Spinal cord (tissue), 4 donors: ENCODE results near the gene RAB6B. TPM values are rescaled to one million over a fixed set of nuclear protein-coding genes. Genes with fewer than 3 reads are reported as not detected.

ENCODE experiments used
- polyA plus RNA-seq, 2 donors: library from polyadenylated mRNA; unstranded; fragments of 120-200 nt; gene quantifications; one replicate each; pipeline ENCODE4 v1.2.1, GENCODE V29; 2013; ENCODE audit not compliant: insufficient read length in 2 of 2
- total RNA-seq, 2 donors: library from RNA; depleted of rRNA in 1 of 2; stranded (reverse); fragments of 120-200 nt in 1 of 2; fragments of >200 nt in 1 of 2; gene quantifications; one replicate each; pipeline versions ENCODE4 v1.2.3 to v1.2.4, GENCODE V29; 2013 to 2014

RAB6B gene
- total and polyA plus RNA-seq, 4 donors, result 38.3 to 226 (median 191) TPM

Other genes starting within 250 kb of the RAB6B start
- 10 to 100 TPM; 42.3 to 49.0 TPM for gene TOPBP1, start 233.9 kb downstream of the RAB6B start, total RNA-seq
- gene TOPBP1, start 233.9 kb downstream of the RAB6B start, polyA plus RNA-seq, result 10 to 100 TPM; 27.5 to 35.0 TPM
- gene TF, start 149.5 kb downstream of the RAB6B start, total RNA-seq, result 100 to 1,000 TPM; 333 to 466 TPM
- 100 to 1,000 TPM; 591 to 708 TPM for gene TF, start 149.5 kb downstream of the RAB6B start, polyA plus RNA-seq
- gene SRPRB, start 90.1 kb downstream of the RAB6B start, total RNA-seq, result 10 to 100 TPM; 56.1 to 70.7 TPM
- 10 to 100 TPM; 69.6 to 74.6 TPM for gene SRPRB, start 90.1 kb downstream of the RAB6B start, polyA plus RNA-seq
- 1 to 10 TPM; 1.8 to 3.7 TPM for gene SLCO2A1, start 134.0 kb upstream of the RAB6B start, total RNA-seq
- 10 to 100 TPM; 12.5 to 13.2 TPM for gene SLCO2A1, start 134.0 kb upstream of the RAB6B start, polyA plus RNA-seq